Fibroblast of skin of right quadriceps (primary cell): ENCODE data around the gene CYP4V2.

Experiments
- DNase-seq: peaks from one replicate; pipeline ENCODE4 v3.0.0-alpha.2; 2013

CYP4V2 gene

DNA sequence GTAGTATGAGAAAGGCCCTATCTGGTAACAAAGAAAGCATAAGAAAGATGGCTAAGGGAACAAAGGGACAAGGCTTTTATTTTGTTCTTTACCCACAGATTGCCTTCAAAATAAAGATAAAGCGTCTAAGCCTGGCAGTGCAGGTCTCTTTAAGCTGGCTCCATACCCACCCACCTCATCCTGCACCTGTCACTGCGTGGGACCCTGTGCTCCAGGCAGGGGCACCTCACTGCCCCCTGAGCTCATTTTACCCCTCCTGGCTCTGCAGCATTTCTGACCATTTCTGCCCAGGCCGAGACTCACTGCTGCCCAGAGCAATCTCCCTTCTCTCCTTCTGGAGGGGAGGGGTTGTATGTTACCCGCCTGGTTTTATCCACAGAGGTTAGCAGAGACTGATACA lies 1.7 kb upstream of the CYP4V2 start:
- DNase-seq, result no peak

GRCh38 chr4:186190581-186191199 lies 677 bp upstream of the CYP4V2 start:
- DNase-seq, result no peak

GRCh38 chr4:186192066-186192612 lies 772 bp downstream of the CYP4V2 start:
- DNase-seq, result peak; percentile 37

GRCh38 chr4:186193851-186194250 lies 2.5 kb downstream of the CYP4V2 start:
- DNase-seq, result no peak

DNA sequence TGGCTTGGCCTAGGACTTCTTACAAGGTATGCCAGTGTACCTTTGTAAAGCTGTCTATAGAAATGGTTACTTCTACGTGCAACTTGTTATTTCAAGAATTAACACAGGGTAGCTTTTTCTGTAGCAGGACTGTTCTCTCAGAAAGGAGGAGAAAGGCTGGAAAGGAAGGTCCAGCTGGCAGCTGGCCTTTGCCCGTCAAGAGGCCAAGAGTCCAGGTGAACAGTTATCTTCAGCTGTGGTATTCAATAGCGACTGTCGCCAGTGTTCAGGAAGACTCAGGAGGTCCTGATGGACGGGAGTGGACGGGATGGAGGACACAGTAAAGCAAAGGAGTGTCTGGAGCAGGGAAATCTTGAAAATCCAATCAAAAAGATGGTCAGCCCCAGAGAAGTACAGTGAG lies 4.7 kb downstream of the CYP4V2 start:
- DNase-seq, result no peak

DNA sequence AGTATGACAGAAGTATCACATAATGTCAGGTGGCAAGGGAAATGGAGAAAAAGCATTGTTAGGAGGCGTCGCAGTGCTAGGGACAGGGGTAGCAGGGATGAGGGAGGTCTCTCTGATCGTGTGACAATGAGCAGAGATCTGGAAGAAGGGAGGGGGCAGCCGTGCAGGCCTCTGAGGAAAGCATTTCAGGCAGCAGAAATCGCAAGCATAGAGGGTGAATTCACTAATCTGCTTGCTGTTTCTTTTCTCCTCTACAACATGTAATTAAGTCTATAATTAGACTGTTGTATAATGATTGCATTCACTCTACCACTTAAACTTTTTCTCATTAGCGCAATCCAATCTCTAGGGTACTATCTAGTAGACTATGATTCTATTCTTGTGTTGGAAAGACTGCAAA lies 9.1 kb downstream of the CYP4V2 start:
- no peak for DNase-seq

DNA sequence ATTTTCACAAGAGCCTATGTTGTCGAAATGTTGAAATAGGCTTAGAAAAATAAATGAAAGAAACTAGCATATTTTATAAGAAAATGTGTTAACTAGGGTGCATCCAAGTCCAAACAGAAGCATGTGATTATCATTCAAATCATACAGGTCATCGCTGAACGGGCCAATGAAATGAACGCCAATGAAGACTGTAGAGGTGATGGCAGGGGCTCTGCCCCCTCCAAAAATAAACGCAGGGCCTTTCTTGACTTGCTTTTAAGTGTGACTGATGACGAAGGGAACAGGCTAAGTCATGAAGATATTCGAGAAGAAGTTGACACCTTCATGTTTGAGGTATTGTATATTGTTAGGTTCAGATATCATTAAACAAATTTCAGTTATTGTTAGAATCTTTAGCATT lies 9.6 kb downstream of the CYP4V2 start:
- no peak for DNase-seq

DNA sequence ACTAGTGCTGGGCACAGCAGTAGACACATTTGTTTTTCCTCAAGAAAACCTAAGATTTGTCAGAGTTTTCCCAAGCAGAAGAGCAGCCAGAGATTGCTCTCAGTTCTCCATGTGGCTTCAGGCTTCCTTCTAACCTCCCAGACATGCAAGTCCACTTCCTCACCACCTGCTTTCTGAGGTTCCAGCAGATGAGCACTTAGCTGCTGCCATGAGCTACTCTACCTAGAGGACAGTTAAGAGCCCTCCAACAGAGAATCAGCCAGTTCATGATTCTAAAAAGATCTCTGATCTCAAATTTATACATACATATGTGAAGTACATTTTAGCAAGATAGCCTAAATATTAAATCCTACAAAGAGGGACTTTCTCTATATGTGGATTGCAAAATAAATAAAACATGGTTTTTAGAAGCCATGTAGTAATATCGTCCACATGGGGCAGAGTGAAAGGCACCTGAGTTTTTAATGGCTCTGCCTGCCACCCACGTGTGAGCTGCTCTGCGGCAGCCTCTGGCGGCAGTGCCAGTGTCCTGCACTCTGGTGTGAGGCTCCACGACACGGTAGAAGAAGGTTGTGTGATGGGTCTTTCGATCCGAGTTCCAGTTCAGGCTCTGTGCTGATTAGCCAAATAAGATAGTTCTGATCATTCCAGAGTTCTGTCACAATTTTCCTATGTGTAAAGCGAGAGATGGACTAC lies 10.3 kb downstream of the CYP4V2 start:
- DNase-seq, result peak; percentile 5

DNA sequence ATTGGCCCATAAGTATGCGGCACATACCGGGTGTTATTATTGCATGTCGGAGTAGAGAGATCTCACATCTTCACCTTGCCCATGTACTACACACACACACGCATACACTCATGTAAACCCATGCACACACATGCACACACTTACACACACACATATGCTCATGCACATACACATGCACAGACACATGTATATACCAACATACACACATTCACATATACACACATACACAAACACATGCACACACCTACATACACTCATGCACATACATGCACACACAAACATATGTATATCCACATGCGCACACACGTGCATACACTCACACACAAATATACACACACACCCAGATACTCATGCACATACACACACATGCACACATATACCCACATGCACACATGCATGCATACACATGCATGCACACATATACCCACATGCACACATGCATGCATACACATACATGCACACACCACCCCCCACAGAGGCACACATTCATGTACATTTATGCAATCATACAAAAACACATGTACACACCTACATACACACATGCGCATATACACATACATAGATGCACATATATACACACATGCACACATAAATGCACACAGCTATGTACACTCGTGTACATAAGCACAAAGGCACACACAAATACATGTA lies 11.2 kb downstream of the CYP4V2 start:
- no peak for DNase-seq

DNA sequence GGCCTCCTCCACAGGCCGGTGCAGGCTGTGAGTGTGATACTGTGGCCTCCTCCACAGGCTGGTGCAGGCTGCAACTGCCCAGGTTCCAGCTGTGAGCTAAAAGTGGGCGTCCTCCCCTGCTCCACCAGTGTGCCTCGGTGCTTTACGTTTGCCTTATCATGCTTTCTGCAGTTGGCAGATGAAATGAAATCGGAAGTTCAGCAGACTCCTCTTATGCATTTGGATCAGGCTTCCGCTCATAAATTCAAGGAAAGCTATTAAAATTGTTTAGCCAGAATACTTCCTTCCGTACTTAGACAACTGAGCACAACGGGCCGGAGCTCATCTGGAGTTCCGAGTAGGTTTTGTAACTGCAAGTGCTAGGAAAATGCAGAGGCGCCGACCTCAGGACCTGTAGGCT lies 12.0 kb downstream of the CYP4V2 start:
- DNase-seq, result peak; percentile 11

DNA sequence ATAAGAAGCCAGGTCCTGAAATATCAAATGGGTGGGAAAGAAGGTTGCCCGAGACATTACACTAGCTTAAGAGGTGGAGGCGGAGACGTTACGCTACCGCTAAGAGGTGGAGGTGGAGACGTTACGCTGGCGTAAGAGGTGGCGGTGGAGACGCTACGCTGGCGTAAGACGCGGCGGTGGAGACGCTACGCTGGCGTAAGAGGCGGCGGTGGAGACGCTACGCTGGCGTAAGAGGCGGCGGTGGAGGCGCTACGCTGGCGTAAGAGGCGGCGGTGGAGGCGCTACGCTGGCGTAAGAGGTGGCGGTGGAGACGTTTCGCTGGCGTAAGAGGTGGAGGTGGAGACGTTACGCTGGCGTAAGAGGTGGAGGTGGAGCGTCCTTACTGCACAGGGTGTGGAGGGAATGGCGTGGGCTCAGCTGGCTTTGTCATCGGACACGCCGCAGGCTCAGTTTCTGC lies 12.8 kb downstream of the CYP4V2 start:
- DNase-seq, result peak; percentile 56

DNA sequence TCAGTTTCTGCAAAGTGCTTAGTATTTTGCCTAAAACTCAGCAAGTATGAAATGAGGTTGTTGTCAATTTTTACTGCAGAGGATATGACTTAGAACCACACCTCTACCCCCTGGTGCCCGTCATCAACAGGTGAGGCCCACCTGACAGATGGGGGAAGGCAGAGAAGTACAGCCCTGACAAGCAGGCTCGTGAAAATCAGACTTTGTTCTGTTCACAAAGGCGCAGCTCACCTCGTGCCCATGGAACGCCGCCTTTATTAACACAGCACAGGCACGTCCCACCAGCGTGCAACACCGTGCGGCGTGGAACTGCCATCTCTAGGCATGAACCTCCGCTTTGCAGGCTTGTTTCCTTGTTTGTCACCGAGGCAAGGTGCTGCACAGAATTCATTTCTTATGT lies 13.3 kb downstream of the CYP4V2 start:
- DNase-seq, result no peak

DNA sequence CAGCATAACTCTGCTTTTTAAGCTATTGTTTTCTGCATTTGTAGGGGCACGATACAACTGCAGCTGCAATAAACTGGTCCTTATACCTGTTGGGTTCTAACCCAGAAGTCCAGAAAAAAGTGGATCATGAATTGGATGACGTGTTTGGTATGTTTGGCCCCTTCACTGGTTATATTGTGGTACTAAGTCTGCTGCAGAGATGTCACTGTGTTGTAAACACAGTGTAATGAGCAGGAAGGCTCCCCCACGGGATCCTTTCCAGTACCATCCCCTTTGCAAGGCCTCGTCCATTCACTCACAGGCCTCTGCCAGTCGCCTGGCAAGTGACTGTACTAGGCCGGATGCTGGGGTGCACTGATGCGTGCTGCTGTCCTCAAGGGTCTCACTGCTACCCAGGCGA lies 13.8 kb downstream of the CYP4V2 start:
- DNase-seq, result no peak

DNA sequence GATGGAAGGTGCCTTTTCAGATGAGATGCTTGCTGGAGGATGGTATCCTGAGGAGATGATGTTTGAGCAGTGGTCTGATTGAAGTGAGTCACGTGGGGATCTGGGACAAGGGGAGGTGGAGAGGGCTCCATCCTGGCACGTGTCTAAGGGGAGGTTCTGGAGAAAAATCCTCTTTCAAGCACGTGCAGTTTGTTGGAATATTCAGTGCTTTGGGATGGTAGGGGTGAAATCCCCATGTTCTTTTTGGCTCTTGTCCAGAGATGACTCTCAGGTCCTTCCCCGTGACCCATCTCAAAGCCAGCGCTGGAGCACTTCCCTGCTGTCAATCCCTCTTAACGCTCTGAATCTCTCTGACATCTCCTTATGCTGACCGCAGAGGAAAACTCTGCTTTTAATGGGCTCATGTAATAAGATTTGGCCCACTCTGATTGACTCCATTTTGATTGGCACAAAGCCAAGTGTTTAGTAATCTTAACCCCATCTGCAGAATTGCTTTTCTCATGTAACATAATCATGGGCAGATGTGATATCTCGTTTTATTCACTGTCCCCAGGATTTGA lies 25.2 kb downstream of the CYP4V2 start:
- peak; percentile 23 for DNase-seq

GRCh38 chr4:186217733-186218293 lies 26.4 kb downstream of the CYP4V2 start:
- DNase-seq, result no peak

GRCh38 chr4:186221624-186222023 lies 30.3 kb downstream of the CYP4V2 start:
- no peak for DNase-seq

GRCh38 chr4:186225848-186226247 lies 34.5 kb downstream of the CYP4V2 start:
- DNase-seq, result no peak

DNA sequence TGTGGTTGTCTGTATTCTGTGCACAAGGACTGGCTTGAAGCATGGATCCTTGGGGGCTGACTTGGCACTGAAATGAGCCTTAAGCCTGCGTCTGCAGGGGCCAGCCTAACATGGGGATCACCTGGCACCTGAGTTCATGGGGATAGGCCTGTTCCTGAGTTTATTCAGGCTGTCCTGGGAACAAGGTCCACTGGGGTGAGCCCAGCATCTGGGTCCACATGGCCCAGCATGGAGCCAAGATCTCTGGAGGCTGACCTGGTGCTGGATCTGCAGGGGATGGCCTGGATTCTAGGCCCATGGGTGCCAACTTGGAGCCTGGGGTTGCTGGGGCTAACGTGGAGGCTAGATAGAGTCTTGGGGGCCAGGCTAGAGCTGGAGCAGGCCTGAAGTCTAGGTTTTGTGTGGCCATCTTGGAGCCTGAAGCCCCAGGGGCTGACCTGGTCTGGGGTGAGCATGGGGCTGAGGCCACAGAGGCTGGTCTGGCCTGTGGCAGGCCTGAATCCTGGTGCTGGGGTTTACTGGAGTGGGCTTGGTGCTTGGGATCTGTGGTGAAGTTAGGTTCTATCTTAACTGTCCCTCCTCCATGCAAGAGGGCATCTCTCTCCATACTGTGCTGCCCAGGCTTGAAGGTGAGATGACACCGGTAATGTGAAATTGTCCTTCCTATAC lies 35.3 kb downstream of the CYP4V2 start:
- DNase-seq, result no peak

- no peak for DNase-seq
These were observed 35.9 kb downstream of the CYP4V2 start, which contains the start of gene KLKB1 for GRCh38 chr4:186227221-186227620. KLKB1 (plus strand) TSS chr4:186227507; CDS start chr4:186228196, 689 bp downstream.

GRCh38 chr4:186227744-186228513 lies 36.6 kb downstream of the CYP4V2 start:
- no peak for DNase-seq

DNA sequence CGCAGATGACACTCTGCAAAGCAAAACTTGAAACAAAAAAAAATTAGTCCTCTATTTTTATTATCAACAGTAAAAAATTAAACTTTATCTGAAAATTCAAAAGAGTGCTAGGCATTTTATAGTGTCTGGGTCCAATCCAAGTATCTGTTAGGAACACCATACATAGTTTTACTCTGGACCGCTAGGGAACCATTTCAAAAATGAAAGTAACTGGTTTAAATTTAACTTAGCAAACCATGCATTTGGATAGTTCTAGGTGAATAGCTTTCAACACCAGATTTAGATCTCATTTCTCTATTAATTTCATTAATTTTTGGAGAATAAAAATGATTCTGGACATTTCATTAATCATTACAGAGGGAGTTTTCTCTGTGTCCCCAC lies 37.1 kb downstream of the CYP4V2 start:
- DNase-seq, result no peak

DNA sequence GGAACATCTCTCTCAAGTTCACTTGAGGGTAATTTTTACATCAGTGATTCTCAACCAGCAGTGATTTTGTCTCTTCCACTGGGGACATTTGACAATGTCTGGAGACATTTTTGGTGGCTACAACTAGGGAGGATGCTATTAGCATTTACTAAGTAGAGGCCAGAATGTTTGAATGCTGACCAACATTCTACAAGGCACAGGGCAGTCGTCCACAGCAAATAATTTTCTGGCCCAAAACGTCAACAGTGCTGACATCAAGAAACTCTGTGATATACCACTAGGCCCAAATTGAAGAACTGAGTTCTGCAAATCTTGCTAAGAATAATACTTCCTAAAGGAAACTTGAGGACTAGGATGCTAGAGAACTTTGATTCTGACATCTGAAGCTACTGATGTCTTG lies 43.0 kb downstream of the CYP4V2 start:
- DNase-seq, result no peak
